NB4 (cell line): ENCODE data around the gene SAMM50.

ENCODE experiments used
- CTCF ChIP-seq: IDR thresholded peaks from one replicate; pipeline ENCODE4 v1.5.1; 2012; ENCODE audit warnings: low read depth, low read length
- MAX ChIP-seq: IDR thresholded peaks from 2 replicates; pipeline ENCODE4 v1.6.1; 2011; ENCODE audit warnings: low read depth, low read length
- MYC ChIP-seq: IDR thresholded peaks from 2 replicates; pipeline ENCODE4 v1.6.1; 2011; ENCODE audit warnings: low read depth, low read length
- POLR2A ChIP-seq: IDR thresholded peaks from 2 replicates; pipeline ENCODE4 v1.6.1; 2011; ENCODE audit warnings: mild to moderate bottlenecking; ENCODE audit not compliant: insufficient read length; ENCODE audit errors: extremely low read depth

GRCh38 chr22:43925433-43926348, 29.6 kb upstream of the SAMM50 start:
- TF ChIP-seq CTCF, result no peak
- TF ChIP-seq MAX, result no peak
- TF ChIP-seq MYC, result no peak
- no peak for TF ChIP-seq POLR2A
